K562 (cell line): ENCODE data around the gene SH3BP5. TPM values are rescaled to one million over a fixed set of nuclear protein-coding genes. Genes with fewer than 3 reads are reported as not detected.

Experiments used
- ETV5 ChIP-seq: sonication (generic); formaldehyde crosslinking; IDR thresholded peaks from 2 replicates; pipeline ENCODE4 v1.4.0; 2020; ENCODE audit warnings: low read depth, mild to moderate bottlenecking, missing genetic modification reagents
- FOXJ2 ChIP-seq: fragments of 200-800 bp; sonication (Bioruptor generic); IDR thresholded peaks from 2 replicates; pipeline ENCODE4 v1.6.1; 2016; ENCODE audit warnings: missing genetic modification characterization, missing compliant biosample characterization
- KDM2B ChIP-seq: fragments of 250-450 bp; sonication (Bioruptor Pico); IDR thresholded peaks from 2 replicates; pipeline ENCODE4 v1.8.0; 2021; ENCODE audit warnings: mild to moderate bottlenecking, moderate library complexity
- KLF16 ChIP-seq: IDR thresholded peaks from 2 replicates; pipeline ENCODE4 v1.6.1; 2016; ENCODE audit warnings: antibody characterized with exemption
- LEF1 ChIP-seq: fragments of 450-650 bp; IDR thresholded peaks from 2 replicates; pipeline ENCODE4 v1.6.1; 2016; ENCODE audit warnings: mild to moderate bottlenecking
- MCM7 ChIP-seq, 2 experiments: fragments of 450-650 bp; IDR thresholded peaks; 2 replicates each; pipeline ENCODE4 v1.6.1; 2016 to 2018
- MEF2A ChIP-seq: IDR thresholded peaks from 2 replicates; pipeline ENCODE4 v1.6.1; 2011; ENCODE audit warnings: low read depth, mild to moderate bottlenecking, low read length, moderate library complexity; ENCODE audit not compliant: control insufficient read depth
- MGA ChIP-seq: fragments of 450-650 bp; IDR thresholded peaks from 2 replicates; pipeline ENCODE4 v1.6.1; 2016; ENCODE audit warnings: mild to moderate bottlenecking, moderate library complexity
- MXI1 ChIP-seq: IDR thresholded peaks from 2 replicates; pipeline ENCODE4 v1.6.1; 2011; ENCODE audit warnings: low read depth, mild to moderate bottlenecking, improper control_type of control experiment, low read length
- SPI1 ChIP-seq: IDR thresholded peaks from 2 replicates; pipeline ENCODE4 v1.6.1; 2011; ENCODE audit warnings: low read depth, low read length, control low read depth, borderline replicate concordance
- TRIM28 ChIP-seq: fragments of 450-650 bp; IDR thresholded peaks from 2 replicates; pipeline ENCODE4 v1.6.1; 2017
- ZC3H8 ChIP-seq: fragments of 450-650 bp; IDR thresholded peaks from 2 replicates; pipeline ENCODE4 v1.6.1; 2017
- ZNF253 ChIP-seq: fragments of 250-450 bp; sonication (Bioruptor Pico); conservative IDR thresholded peaks from 2 replicates; pipeline ENCODE4 v1.6.1; 2021; ENCODE audit warnings: mild to moderate bottlenecking
- polyA plus RNA-seq, 8 experiments: library from polyadenylated mRNA; depleted of rRNA in 4 of 8; stranded (reverse) in 5 of 8; unstranded in 3 of 8; fragments of >200 nt; fragmentation: Nextera tagmentation in 2 of 8; fragmentation: Illumina TruSeq in 1 of 8; extraction: Ambion mirVana in 2 of 8; extraction: Trizol in 1 of 8; gene quantifications; 2 replicates each; pipeline versions ENCODE4 v1.2.1 to v1.2.3, GENCODE V29; 2011 to 2014; ENCODE audit warnings: inconsistent platforms in 1 of 8, missing spikeins in 1 of 8
- total RNA-seq, 7 experiments: library from RNA; depleted of rRNA in 6 of 7; stranded (reverse); fragments of >200 nt in 6 of 7; fragmentation: Illumina TruSeq in 2 of 7; extraction: Trizol in 2 of 7; gene quantifications; 2 replicates each; pipeline versions ENCODE4 v1.2.1 to v1.2.3, GENCODE V29; 2011 to 2021; ENCODE audit warnings: low replicate concordance in 1 of 7
- TF ChIP-seq, protein P1 (sequence below): fragments of 450-650 bp; IDR thresholded peaks from 2 replicates; pipeline ENCODE4 v1.6.1; 2014; ENCODE audit warnings: low read depth, mild to moderate bottlenecking, moderate library complexity, borderline replicate concordance
- TF ChIP-seq, protein P2 (sequence below): fragments of 250-450 bp; sonication (Bioruptor Pico); IDR thresholded peaks from 2 replicates; pipeline ENCODE4 v1.8.0; 2022; ENCODE audit warnings: inconsistent platforms, mild to moderate bottlenecking, moderate library complexity, borderline replicate concordance

Gene SH3BP5
- total and polyA plus RNA-seq, 9 of the 15 experiments (the other 6 are each of a cell fraction or from before 2014, with no cell fraction given) = 2.9 to 29.0 (median 14.9) TPM

DNA sequence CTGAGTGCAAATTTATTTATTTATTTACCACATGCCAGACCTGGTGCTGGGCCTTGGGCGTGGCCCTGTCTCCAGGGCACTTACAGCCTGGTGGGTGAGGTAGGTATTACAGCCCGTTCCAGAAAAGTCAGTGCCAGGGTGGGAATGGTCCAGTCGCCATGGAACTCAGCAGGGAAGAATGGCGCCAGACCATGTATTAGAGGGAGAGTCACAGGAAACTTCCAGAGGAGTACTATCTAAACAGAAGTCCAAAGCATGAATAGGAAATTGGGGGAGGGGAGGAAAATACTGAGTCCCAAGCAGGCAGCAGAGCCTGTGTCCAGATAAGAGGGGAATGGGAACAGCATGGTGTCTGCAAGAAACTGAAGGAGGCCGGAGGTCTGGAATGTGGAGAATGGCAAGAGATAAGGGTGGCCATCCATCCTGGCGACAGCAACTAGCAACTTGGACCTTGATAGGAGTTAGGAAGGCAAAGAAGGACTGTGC is 27.0 kb downstream of the SH3BP5 start (continued):
- no peak for TF ChIP-seq MGA
- peak; percentile 87 for TF ChIP-seq KLF16
- TF ChIP-seq ZC3H8 = 0 out of 2 replicates have a peak, but pooled peaks have one; percentile 31
- TF ChIP-seq ETV5 = peak; percentile 77
- TF ChIP-seq KDM2B (CRISPR knock-in tag) = no peak
- TF ChIP-seq ZNF253 (CRISPR knock-in tag) = no peak
- peak; percentile 34; the same call in 1 of the 2 replicates for TF ChIP-seq SPI1
- peak; percentile 97 for TF ChIP-seq LEF1
- no peak; the same call in 1 of the 2 replicates for TF ChIP-seq MEF2A
- TF ChIP-seq, protein P1, sequence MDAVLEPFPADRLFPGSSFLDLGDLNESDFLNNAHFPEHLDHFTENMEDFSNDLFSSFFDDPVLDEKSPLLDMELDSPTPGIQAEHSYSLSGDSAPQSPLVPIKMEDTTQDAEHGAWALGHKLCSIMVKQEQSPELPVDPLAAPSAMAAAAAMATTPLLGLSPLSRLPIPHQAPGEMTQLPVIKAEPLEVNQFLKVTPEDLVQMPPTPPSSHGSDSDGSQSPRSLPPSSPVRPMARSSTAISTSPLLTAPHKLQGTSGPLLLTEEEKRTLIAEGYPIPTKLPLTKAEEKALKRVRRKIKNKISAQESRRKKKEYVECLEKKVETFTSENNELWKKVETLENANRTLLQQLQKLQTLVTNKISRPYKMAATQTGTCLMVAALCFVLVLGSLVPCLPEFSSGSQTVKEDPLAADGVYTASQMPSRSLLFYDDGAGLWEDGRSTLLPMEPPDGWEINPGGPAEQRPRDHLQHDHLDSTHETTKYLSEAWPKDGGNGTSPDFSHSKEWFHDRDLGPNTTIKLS = 0 out of 2 replicates have a peak, but pooled peaks have one; percentile 20
- TF ChIP-seq TRIM28 = 0 out of 2 replicates have a peak, but pooled peaks have one; percentile 68
- peak; percentile 67; the same call in 1 of the 2 replicates for TF ChIP-seq MXI1
- TF ChIP-seq, protein P2, sequence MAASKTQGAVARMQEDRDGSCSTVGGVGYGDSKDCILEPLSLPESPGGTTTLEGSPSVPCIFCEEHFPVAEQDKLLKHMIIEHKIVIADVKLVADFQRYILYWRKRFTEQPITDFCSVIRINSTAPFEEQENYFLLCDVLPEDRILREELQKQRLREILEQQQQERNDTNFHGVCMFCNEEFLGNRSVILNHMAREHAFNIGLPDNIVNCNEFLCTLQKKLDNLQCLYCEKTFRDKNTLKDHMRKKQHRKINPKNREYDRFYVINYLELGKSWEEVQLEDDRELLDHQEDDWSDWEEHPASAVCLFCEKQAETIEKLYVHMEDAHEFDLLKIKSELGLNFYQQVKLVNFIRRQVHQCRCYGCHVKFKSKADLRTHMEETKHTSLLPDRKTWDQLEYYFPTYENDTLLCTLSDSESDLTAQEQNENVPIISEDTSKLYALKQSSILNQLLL (CRISPR knock-in tag) = no peak
- TF ChIP-seq MCM7 (IDR thresholded peaks at IDR 0.05) = no peak
- TF ChIP-seq FOXJ2 (tag) = no peak
